ENCODE data around the gene PTGES2.
A peak's percentile ranks its signal among the peaks of the same experiment; 100 is the strongest.
"Not testable (repeated sequence)": the region's sequence is repeated elsewhere in the genome, so short reads cannot be mapped to it uniquely, and the experiment has no call there.

PTGES2 gene

DNA sequence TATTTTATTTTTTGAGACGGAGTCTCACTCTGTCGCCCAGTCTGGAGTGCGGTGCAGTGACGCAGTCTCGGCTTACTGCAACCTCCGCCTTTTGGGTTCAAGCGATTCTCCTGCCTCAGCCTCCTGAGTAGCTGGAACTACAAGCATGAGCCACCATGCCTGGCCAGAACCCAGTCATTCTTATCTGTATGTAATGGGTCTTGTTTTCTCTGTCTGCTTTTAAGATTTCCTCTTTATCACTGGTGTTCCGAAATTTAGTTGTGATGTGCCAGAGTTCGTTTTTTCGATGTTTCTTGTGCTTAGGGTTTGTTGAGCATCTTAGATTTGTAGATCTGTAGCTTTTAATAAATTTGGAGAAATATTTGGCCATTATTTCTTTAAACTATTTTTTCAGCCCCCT, 40.3 kb downstream of the PTGES2 start:
- no peak for DNase-seq

DNA sequence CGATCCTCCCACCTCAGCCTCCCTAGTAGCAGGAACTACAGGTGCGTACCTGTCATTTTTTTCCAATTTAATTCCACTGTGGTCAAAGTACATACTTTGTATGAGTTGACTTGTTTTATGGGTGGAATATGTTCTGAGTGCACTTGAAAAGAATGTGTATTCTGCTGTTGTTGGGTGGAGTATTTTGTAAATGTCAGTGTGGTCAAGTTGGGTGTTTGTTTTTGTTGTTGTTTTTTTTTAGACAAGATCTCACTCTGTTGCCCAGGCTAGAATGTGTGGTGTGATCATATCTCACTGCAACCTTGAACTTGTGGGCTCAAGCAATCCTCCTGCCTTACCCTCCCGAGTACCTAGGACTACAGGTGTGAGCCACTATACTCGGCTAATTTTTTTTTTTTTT, 41.6 kb downstream of the PTGES2 start:
- no peak for DNase-seq

DNA sequence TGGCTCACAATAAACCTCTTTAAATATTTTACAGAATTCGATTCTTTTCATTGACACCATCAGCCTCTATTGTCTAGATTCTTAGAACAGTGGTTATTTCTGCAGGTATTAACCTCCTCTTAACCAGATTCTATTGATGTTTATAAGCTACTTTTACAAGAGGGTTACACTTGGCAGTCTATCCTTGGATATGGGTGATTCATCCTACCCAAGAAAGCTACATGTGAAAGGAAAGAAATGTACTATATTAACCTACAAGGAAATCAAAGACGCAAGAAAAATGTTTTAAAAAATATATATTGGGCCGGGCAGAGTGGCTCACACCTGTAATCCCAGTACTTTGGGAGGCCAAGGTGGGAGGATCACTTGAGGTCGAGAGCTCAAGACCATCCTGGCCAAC, 42.8 kb downstream of the PTGES2 start:
- DNase-seq, result no peak

DNA sequence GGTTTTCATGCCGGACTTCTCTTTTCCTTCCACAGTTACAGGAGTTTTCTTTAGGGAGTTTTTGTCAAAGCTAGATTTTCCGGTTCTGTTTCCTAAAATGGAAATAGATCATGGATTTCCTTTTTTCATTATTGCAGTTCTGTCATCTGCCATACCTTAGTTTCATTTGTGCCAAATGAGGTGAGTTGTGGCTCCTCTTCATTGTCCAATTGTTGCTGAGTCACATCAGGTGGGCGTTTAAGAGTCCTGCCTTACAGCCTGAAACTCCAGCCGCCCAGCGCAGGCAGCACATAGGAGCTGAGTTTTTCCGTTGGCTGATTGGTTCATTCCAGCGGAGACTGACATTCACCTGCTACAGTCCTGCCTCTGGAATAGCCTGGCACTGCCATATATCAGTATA, 45.4 kb downstream of the PTGES2 start:
- DNase-seq, result no peak

- no peak for DNase-seq
Observed at GRCh38 chr9:128081056-128081455, 46.5 kb downstream of the PTGES2 start.

DNA sequence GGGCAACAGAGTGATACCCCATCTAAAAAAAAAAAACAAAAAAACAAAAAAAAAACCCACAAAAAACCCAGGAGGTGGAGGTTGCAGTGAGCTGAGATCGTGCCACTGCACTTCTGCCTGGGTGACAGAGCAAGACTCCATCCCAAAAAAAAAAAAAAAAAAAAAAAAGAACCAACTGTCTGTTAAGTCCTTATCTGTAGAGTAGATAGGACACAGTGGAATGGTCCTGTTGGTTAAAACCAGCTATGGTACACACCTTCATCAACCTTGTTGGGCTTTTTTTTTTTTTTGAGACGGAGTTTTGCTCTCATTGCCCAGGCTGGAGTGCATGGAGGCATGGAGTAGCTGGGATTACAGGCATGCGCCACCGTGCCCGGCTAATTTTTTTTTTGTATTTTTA, 47.3 kb downstream of the PTGES2 start:
- no peak for DNase-seq

DNA sequence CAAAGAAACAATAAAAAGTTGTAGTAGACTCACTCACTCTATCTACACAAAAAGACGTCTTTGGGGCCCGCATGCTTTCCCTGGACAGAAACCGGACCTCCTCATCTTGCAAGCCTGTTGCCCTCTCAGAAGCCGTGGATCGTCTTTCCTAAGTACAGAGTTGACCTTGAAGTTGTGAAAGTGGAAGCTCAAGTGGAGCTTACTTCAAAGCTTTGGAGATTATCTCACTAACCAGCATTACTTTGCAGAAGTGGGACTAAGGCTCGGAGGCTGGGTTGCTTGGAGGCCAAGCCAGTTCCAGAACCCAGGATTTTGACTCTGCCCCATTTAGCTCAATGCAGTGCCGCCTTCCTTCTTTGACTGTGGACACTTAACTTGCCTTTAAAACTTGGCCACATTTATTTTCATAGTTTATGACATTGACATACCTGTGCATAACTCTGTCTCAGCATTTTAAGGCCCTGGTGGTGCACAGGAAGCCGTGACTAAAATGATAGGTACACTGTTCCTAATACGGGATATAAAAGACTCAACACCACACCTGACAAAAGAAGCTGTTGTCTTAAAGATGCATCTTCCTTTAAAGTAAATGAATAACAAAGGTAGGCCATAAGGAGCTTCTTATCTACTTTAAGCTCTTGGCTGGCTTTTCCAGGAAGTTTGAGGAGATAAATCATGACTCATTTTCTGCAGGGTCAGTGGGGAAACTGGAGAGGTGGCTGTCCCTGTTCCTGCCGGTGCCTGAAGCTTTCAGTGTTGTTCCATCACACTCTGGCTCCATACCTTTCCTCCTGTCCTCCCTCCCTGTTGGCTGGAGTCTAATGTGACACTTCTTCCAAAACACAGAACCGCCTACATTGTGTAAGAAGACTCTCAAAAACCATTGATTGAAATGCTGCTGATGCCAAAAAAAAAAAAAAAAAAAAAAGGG, 48.8 kb downstream of the PTGES2 start:
- DNase-seq, result no peak

DNA sequence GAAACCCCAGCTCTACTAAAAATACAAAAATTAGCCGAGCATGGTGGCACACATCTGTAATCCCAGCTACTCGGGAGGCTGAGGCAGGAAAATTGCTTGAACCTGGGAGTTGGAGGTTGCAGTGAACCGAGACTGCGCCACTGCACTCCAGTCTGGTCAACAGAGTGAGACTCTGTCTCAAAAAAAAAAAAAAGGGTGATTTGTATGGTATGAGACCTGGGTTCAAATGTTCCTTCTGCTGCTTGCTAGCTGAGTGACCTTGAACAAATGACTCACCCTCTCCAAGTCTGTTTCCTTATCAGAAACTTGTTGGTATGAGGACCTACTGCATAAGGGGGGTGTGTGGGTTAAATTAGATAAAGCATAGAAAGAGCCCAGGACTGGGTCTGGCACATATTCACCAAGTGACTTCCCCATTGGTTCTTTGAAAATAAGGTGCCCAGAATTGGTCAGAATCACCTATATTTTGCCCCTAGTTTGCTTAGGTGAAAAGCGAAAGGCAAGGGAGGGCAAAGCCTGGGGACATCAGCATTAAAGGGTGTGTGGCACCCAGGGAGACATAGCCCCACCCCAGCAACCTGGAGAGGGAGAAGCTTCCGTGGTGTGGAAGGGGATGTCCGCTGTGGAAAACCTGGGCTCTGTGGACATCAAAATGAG, 49.6 kb downstream of the PTGES2 start:
- no peak for DNase-seq

- no peak for DNase-seq
Observed at GRCh38 chr9:128073253-128073886, 54.2 kb downstream of the PTGES2 start.

DNA sequence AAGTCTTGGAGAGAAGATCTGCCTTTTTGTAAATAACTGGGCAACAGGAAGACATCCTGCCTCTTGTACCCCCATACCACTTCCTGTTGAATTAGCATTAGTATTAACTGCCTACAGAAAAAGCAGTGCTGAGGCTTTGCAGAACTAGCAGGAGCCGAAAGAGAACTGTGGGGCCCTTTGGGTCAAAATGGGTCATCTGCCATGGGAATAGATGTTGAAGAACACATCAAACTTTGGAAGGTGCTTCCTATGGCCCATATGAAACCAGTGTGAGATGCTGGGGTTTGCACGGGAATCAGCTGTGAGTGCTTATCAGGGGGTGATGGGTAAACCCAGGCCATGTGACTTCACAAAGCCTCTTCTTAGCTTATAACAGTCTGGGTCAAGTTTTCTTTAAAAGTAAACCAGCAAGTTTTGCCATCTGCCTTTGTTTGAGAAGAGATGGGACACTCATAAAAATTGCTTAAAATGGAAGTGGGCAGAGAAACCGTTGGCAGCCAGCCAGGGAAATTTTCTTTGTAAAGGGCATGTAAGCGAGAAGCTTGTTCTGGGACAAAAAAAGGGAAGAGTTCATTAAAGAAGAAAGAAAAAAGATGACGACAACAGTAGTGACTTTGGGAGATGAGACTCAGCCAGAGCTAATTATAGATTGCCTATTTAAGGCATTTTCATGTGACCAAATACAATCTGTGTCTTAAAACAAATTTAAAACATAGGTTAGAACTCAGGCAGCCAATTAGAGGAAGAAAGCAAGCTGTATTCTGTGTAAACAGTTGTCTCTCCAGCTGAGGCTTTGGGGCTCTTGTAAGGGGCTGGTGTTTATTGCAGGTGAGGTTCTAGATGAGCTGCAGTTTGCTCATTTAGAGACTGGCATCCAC, 55.1 kb downstream of the PTGES2 start:
- DNase-seq, result peak; percentile 64

GRCh38 chr9:128071475-128071874, 56.1 kb downstream of the PTGES2 start:
- not testable (repeated sequence) for DNase-seq

DNA sequence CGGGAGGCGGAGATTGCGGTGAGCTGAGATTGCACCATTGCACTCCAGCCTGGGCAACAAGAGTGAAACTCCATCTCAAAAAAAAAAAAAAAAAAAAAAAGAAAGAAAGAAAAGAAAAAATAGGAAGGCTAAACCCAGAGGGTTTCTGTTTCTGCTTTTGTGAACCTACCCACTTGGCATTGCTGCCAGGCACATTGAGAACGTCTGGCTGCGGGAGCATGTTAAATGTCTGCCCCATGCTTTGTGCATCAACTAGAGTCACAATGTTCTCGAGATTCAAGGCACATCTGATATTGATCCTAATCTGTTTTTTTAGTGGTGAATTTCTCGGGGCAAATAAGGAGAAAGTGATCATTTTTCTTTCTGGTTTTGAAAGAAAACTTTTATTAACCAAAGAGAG, 56.7 kb downstream of the PTGES2 start:
- DNase-seq, result no peak
